ENCODE measurements around the gene CASS4.

DNA sequence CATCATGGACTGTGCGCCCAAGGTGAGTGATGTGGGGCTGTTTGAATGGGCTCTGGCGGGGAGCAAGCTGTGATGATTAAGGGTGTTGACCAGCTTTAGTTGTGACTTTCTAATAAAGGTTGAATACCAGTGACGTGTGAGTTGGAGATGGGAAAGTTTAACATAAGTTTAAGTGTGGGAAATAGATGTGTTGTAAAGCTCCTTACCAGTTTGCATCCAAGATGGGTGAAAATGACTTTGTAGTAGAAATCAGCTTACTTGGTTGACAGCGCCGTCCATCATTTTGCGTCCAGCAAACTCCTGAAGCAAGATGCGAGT lies 372 bp downstream of the CASS4 start:
- TF ChIP-seq, protein P1, sequence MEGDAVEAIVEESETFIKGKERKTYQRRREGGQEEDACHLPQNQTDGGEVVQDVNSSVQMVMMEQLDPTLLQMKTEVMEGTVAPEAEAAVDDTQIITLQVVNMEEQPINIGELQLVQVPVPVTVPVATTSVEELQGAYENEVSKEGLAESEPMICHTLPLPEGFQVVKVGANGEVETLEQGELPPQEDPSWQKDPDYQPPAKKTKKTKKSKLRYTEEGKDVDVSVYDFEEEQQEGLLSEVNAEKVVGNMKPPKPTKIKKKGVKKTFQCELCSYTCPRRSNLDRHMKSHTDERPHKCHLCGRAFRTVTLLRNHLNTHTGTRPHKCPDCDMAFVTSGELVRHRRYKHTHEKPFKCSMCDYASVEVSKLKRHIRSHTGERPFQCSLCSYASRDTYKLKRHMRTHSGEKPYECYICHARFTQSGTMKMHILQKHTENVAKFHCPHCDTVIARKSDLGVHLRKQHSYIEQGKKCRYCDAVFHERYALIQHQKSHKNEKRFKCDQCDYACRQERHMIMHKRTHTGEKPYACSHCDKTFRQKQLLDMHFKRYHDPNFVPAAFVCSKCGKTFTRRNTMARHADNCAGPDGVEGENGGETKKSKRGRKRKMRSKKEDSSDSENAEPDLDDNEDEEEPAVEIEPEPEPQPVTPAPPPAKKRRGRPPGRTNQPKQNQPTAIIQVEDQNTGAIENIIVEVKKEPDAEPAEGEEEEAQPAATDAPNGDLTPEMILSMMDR (IDR thresholded peaks at IDR 0.05) = no peak
- no peak for TF ChIP-seq ZFX (IDR thresholded peaks at IDR 0.05; ENCODE audit: borderline replicate concordance)

Data from 22Rv1 (cell line).